Motor neuron (in vitro differentiated cells): ENCODE results near the gene RAPGEFL1. TPM values are rescaled to one million over a fixed set of nuclear protein-coding genes. Genes with fewer than 3 reads are reported as not detected.
A peak's percentile ranks its signal among the peaks of the same experiment; 100 is the strongest.

ENCODE experiments used
- ATAC-seq, 8 experiments: fragments of 200-7000 bp; cut with Tn5 transposase; replicated peaks in 6 of 8; 2 replicates each; pipeline ENCODE4 v1.8.0; 2021; ENCODE audit warnings: mild to moderate bottlenecking in 8 of 8, moderate library complexity in 8 of 8
- H3K27ac ChIP-seq, 2 donors: fragments of 250-450 bp; sonication (Bioruptor Pico); 2 replicates each; pipeline ENCODE4 v1.9.0; 2021; ENCODE audit warnings: antibody characterized with exemption in 2 of 2, mild to moderate bottlenecking in 2 of 2, moderate library complexity in 1 of 2
- H3K4me1 ChIP-seq, 2 donors: fragments of 250-450 bp; sonication (Bioruptor Pico); replicated peaks in 1 of 2; 2 replicates each; pipeline ENCODE4 v1.6.1; 2021; ENCODE audit warnings: antibody characterized with exemption in 2 of 2, mild to moderate bottlenecking in 2 of 2, moderate library complexity in 1 of 2
- H3K4me3 ChIP-seq, 5 donors: fragments of 250-450 bp; sonication (Bioruptor Pico); 2 replicates each; pipeline ENCODE4 v1.9.0; 2021; ENCODE audit warnings: antibody characterized with exemption in 5 of 5, mild to moderate bottlenecking in 5 of 5, moderate library complexity in 4 of 5
- WGBS, 10 experiments: fragments of 450-650 bp; shearing (Covaris generic); methylation state at CpG; one replicate each; pipeline ENCODE4 v1.0.0; 2022; 5-methylcytosine and 5-hydroxymethylcytosine counted together
- in situ Hi-C, 9 experiments: fragments of 400-800 bp; cut with MboI; loops; one replicate each; pipeline ENCODE4 v1.15.0; 2021; ENCODE audit warnings: low sequenced_read_pairs in 9 of 9, low pct_unique_long_range_greater_than_20kb in 2 of 9; ENCODE audit not compliant: unreplicated experiment in 9 of 9
- total RNA-seq, 8 experiments: library from RNA; unstranded; fragments of 300-600 nt; gene quantifications; 2 replicates each; pipeline versions ENCODE4 v1.2.3 to v1.2.4, GENCODE V29; 2022

Gene RAPGEFL1
- total RNA-seq, 8 experiments from 2014 or later, result 5.3 to 8.0 (median 6.7) TPM

GRCh38 chr17:40178021-40178601 lies 841 bp downstream of the RAPGEFL1 start:
- Histone ChIP-seq H3K4me1 (peaks cover 9 to 14% of the 10 kb centered on the region in 2 donors), H3K4me3 (peak overlapping the region; percentile 41 to 52 (median 41)), H3K27ac (peak overlapping the region in 1 of 2 donors; percentile 52)
- in situ Hi-C loops, result no loop called here
- ATAC-seq, result peak in 5 of 8 experiments; percentile 3 to 34 (median 28)
- 40% methylated on average over 1 of the region's 46 CpGs; no CpG with 5 or more reads in 9 of the 10 experiments for WGBS, 10 experiments

DNA sequence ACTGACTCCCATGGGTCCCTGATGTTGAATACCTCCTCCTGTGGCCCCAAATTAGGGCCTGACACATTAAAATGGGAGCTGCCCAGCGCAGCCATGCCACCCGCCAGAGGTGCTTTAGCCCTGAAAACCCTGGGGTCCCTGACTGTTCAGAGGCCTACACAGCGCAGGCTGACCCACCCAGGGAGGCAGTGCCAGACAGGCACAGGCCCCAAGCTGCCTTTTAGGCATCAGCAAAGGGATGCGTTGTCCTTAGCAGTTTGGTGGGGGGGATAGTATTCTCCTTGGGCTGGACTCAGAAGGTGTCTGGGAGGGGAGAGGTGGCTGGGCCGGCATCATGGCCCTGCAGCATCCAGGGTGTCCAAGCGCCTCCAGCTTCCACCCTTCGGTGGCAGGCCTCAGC lies 1.4 kb downstream of the RAPGEFL1 start:
- in situ Hi-C loops, result no loop called here
- no peak overlapping the region for H3K27ac ChIP-seq
- peaks cover 9 to 14% of the 10 kb centered on the region in 2 donors for H3K4me1 ChIP-seq
- ATAC-seq, result peak in 1 of 8 experiments; percentile 1
- peak overlapping the region; percentile 41 to 52 (median 41) for H3K4me3 ChIP-seq
- WGBS, 10 experiments, result 80 to 100% (median 97%) methylated on average over 1 to 3 of the region's 7 CpGs; no CpG with 5 or more reads in 6 of the 10 experiments

- Histone ChIP-seq H3K27ac (no peak overlapping the region), H3K4me3 (no peak overlapping the region), H3K4me1 (peaks cover 11 to 14% of the 10 kb centered on the region in 2 donors)
- 40 to 76% (median 63%) methylated on average over 1 to 4 of the region's 6 CpGs; no CpG with 5 or more reads in 4 of the 10 experiments for WGBS, 10 experiments
- ATAC-seq, result peak in 2 of 8 experiments; percentile 4 to 41
- in situ Hi-C loops, result no loop called here
These were observed 2.8 kb downstream of the RAPGEFL1 start for GRCh38 chr17:40179923-40180659.

GRCh38 chr17:40180694-40181093 lies 3.4 kb downstream of the RAPGEFL1 start:
- 30 to 87% methylated on average over 2 to 3 of the region's 5 CpGs; no CpG with 5 or more reads in 8 of the 10 experiments for WGBS, 10 experiments
- Histone ChIP-seq H3K27ac (no peak overlapping the region), H3K4me1 (peaks cover 11 to 14% of the 10 kb centered on the region in 2 donors), H3K4me3 (no peak overlapping the region)
- ATAC-seq, result no peak
- in situ Hi-C loops, result no loop called here

- no peak overlapping the region for H3K27ac ChIP-seq
- ATAC-seq, result no peak
- 50 to 100% (median 90%) methylated on average over 1 to 5 of the region's 8 CpGs; no CpG with 5 or more reads in 6 of the 10 experiments for WGBS, 10 experiments
- peaks cover 11 to 14% of the 10 kb centered on the region in 2 donors for H3K4me1 ChIP-seq
- no peak overlapping the region for H3K4me3 ChIP-seq
- in situ Hi-C loops, result no loop called here
These were observed 3.9 kb downstream of the RAPGEFL1 start for GRCh38 chr17:40181205-40181604.

- 83 to 100% (median 98%) methylated on average over 1 to 4 of the region's 6 CpGs; no CpG with 5 or more reads in 4 of the 10 experiments for WGBS, 10 experiments
- in situ Hi-C loops, result no loop called here
- ATAC-seq, result no peak
- Histone ChIP-seq H3K4me1 (peaks cover 6 to 9% of the 10 kb centered on the region in 2 donors), H3K27ac (no peak overlapping the region), H3K4me3 (no peak overlapping the region)
These were observed 5.3 kb downstream of the RAPGEFL1 start for GRCh38 chr17:40182606-40183005.

DNA sequence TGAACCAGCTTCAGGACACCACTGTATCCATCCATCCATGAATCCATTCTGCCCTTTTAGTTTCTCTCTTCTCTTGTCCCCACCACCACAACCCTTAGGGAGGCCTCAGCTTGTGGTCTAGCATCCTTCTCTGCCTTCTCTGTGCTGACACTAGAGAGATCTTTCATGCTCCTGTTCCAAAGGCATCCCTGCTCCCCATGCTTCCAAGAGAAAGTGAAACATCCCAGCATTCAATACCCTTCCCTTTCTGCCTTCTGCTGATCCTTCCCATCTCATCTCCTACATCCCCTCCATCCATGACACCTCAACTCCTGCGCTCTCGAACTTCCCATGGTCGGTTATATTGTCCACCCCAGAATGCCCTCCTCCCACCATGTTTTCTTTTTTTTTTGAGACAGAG lies 10.0 kb downstream of the RAPGEFL1 start:
- Histone ChIP-seq H3K27ac (no peak overlapping the region), H3K4me1 (peaks cover 11 to 15% of the 10 kb centered on the region in 2 donors), H3K4me3 (no peak overlapping the region)
- in situ Hi-C loops, result no loop called here
- ATAC-seq, result no peak
- WGBS, 10 experiments, result 72 to 100% (median 100%) methylated on average over 1 to 3 of the region's 3 CpGs; no CpG with 5 or more reads in 3 of the 10 experiments

GRCh38 chr17:40188694-40189093 lies 11.4 kb downstream of the RAPGEFL1 start:
- ATAC-seq, result no peak
- in situ Hi-C loops, result no loop called here
- Histone ChIP-seq H3K27ac (no peak overlapping the region), H3K4me3 (no peak overlapping the region), H3K4me1 (peaks cover 11 to 15% of the 10 kb centered on the region in 2 donors)
- 92 to 100% (median 100%) methylated on average over 1 to 3 of the region's 6 CpGs; no CpG with 5 or more reads in 6 of the 10 experiments for WGBS, 10 experiments

DNA sequence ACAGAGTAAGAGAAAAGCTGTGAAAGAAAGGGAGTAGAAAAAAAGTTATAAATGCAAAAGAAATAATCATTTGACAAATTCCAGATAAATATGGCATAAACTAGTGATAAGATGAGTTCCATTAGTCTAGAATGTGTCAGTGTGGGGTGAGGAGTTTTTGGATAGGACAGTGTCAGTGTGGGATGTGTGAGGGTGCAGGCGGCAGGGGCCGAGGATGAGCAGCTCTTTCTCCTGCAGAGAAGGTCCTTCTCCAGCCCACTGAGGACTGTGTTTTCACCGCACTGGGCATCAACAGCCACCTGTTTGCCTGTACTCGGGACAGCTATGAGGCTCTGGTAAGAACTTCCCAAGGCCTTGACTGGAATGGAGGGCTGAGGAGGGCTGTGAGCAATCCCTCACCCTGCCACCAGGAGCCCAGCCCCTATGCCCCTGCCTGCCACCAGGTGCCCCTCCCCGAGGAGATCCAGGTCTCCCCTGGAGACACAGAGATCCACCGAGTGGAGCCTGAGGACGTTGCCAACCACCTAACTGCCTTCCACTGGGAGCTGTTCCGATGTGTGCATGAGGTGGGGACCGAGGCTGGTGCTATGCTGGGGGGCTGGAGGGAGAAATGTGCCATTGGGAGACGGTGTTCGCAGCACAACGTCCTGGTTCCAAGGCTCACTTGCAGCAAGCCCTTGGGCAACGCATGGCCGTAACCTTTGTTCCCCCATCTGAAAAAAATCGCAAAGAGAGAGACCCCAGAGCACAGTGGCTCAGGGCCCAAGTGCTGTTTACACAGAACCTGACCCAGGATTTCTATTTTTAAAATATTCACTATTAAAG lies 13.1 kb downstream of the RAPGEFL1 start:
- peak in 3 of 8 experiments; percentile 13 to 58 (median 44) for ATAC-seq
- peak overlapping the region in 2 of 5 donors; percentile 37 to 39 for H3K4me3 ChIP-seq
- 33 to 100% (median 68%) methylated on average over 1 to 3 of the region's 15 CpGs; no CpG with 5 or more reads in 2 of the 10 experiments for WGBS, 10 experiments
- H3K27ac ChIP-seq, result peak overlapping the region in 1 of 2 donors; percentile 11
- in situ Hi-C loops, result no loop called here
- H3K4me1 ChIP-seq, result peaks cover 20 to 25% of the 10 kb centered on the region in 2 donors

DNA sequence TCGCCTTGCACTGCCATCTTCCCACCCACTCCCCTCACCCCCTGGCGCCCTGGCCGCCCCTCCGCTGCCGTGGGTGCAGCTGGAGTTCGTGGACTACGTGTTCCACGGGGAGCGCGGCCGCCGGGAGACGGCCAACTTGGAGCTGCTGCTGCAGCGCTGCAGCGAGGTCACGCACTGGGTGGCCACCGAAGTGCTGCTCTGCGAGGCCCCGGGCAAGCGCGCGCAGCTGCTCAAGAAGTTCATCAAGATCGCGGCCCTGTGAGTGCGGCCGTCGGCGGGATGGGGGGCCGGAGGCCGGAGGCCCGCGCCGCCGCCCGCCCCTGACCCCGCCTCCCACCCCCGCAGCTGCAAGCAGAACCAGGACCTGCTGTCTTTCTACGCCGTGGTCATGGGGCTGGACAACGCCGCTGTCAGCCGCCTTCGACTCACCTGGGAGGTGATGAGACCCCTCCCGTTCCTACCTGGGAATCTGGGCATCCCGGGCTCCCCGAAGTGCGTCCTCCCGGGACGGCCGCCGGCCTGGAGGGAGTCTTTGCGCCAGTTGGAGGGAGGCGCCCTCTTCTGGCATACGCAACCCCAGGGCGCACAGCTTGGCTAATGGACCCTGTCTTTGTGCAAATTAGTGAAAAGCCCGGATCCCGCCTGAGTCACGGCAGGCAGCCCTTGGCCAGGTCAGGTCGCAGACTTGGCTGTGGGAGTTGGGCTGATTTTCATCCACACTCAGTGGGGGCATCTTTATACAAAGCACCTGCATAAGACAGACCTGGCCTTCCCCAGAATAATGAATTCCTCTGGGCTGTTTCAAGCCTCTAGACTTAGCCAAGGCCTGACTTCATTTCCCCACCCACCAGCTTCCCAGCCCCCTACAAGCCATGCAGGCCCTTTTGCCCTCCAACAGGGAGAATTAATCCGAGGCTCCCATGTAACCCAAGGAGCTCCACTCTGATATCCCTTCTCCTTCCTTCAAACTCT lies 14.3 kb downstream of the RAPGEFL1 start:
- WGBS, 10 experiments, result 0 to 10% (median 3%) methylated on average over 1 to 6 of the region's 60 CpGs; no CpG with 5 or more reads in 7 of the 10 experiments
- peak overlapping the region; percentile 25 to 39 (median 28) for H3K4me3 ChIP-seq
- ATAC-seq, result peak; percentile 87 to 96 (median 88)
- peak overlapping the region in 1 of 2 donors; percentile 11 for H3K27ac ChIP-seq
- H3K4me1 ChIP-seq, result peaks cover 25 to 31% of the 10 kb centered on the region in 2 donors
- in situ Hi-C loops, result no loop called here

GRCh38 chr17:40192961-40193360 lies 15.7 kb downstream of the RAPGEFL1 start:
- in situ Hi-C loops, result no loop called here
- WGBS, 10 experiments, result 100% methylated on average over 1 of the region's 2 CpGs; no CpG with 5 or more reads in 9 of the 10 experiments
- Histone ChIP-seq H3K27ac (no peak overlapping the region), H3K4me1 (peaks cover 25 to 31% of the 10 kb centered on the region in 2 donors), H3K4me3 (no peak overlapping the region)
- no peak for ATAC-seq

DNA sequence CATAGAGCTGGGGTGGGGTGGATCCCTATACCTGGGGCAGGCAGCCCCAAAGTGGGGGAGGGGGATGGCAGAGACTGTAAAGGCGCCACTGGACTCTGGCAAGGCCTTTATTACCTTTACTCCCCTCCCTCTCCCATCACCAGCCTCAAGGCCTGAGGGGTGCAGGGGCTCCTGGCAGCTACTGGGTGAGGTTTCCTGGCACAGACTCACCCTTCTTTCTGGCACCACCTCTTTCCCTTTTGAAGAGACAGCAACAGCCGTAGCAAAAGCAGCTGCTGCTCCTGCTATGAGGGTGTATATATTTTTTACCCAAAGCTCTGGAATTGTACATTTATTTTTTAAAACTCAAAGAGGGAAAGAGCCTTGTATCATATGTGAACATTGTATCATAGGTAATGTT lies 17.6 kb downstream of the RAPGEFL1 start:
- 90% methylated on average over 2 of the region's 2 CpGs; no CpG with 5 or more reads in 9 of the 10 experiments for WGBS, 10 experiments
- in situ Hi-C loops, result no loop called here
- ATAC-seq, result peak in 1 of 8 experiments; percentile 5
- H3K4me3 ChIP-seq, result no peak overlapping the region
- H3K27ac ChIP-seq, result peak overlapping the region in 1 of 2 donors; percentile 27
- H3K4me1 ChIP-seq, result peaks cover 25 to 31% of the 10 kb centered on the region in 2 donors
